Kidney tubule cell (primary cell): ENCODE data around the gene NKD2.
"Not testable (repeated sequence)": the region's sequence is repeated elsewhere in the genome, so short reads cannot be mapped to it uniquely, and the experiment has no call there.

ENCODE experiments used
- DNase-seq: peaks from one replicate; pipeline ENCODE4 v3.0.0-alpha.2; 2018; ENCODE audit warnings: low spot score

Gene NKD2, protein sequence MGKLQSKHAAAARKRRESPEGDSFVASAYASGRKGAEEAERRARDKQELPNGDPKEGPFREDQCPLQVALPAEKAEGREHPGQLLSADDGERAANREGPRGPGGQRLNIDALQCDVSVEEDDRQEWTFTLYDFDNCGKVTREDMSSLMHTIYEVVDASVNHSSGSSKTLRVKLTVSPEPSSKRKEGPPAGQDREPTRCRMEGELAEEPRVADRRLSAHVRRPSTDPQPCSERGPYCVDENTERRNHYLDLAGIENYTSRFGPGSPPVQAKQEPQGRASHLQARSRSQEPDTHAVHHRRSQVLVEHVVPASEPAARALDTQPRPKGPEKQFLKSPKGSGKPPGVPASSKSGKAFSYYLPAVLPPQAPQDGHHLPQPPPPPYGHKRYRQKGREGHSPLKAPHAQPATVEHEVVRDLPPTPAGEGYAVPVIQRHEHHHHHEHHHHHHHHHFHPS

GRCh38 chr5:1008451-1009358 is at the start of gene NKD2:
Gene NKD2, plus strand, starts transcription at chr5:1008802. Its CDS starts 256 bp downstream, at chr5:1009058.
- DNase-seq = peak; percentile 9

DNA sequence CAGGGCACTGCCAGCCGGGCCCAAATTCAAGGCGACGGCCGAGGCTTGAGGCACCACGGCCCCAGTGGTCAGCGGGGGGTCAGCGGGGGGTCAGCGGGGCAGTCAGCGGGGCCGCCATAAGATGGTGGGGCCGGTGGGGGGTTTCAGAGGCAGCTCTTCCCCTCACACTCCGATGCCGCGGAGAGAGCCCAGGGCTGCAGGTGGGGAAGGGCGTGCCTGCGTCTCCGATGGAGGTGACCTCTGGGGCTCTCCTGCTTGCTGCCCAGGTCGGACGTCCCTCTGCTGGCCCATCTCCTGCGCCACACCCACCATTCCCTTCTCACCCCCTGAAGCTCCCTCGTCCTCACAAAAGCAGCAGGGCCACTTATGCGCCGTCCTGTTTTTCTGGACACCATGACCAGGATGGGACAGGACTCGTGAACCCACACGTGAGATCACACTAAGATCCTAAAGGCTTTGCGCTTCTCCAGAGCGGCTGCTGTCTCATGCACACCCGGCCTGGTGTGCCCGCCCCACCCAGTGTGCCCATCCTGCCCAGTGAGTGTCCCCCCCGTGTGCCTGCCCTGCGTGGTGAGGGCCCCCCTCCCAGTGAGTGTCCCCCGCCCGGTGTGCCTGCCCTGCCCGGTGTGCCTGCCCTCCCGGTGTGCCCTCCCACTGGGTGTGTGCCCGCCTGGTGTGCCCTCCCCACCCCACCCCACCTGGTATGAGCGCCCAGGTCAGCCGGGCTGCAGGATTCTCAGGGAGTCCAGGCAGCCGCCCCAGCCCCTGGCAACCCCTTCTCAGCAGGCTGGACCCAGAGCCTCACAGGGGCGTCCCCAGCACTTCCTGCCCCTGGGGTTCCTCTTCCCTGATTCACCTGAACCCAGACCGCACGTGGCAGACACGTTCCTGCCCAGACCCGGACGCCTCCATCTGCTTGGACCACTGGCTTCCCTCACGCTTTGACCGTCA is 48.7 kb upstream of the NKD2 start:
- DNase-seq = no peak

- no peak for DNase-seq
Observed at GRCh38 chr5:960551-960950, 48.1 kb upstream of the NKD2 start.

DNA sequence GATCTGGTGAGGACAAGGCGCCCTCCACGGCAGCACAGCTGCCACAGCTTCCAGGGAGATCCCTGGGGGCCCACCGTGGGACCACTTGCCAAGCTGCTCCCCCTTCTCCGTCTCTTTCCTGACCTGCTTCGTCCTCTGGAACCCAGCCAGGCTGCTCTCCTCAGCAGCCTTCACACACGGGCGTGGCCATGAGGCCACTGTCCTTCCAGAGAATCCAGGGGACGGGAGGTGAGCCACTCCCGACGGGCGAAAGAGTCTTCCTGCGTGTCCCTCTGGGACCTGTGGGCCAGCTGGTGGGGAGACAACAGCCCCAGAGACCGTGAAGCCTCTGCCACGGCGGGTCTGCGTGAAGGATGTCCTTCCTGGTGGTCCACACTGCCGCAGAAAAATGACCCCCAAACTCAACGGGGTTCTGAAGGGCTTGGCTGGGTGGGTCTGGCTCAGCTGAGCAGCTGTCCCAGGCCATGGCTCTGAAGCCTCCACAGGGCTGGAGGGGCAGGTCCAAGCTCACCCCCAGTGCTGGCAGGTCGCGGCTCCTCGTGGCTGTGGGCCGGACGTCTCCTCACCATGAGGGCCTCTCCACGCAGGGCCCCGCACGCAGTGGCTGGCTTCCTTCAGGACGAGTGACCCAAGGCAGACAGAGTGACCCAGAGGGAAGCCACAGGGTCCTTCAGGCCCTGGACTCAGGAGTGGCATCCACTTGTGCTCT is 47.4 kb upstream of the NKD2 start:
- no peak for DNase-seq

DNA sequence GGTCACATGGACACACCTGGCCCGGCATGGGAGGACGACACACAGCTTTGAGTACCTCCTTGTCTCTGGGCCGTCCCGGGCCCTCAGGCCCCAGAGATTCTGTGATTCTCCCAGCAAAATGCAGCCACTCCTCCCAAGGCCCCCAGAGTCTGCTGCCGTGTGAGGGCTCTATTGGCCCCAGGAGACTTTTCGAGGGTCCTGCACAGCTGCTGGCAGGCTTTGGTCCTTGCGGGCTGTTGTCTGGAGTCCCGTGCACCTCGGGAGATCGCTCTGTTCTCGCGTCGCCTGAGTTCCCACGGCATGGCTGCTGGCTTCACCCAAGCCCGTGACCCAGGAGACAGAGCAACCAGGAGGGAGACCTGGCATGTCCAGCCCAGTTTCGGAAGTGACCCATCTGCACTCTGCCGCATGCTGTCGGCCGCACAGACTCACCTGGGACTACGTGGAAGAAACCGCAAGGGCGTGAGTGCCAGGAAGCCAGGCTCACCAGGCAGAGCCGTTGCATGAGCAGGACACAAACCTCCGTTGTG is 46.8 kb upstream of the NKD2 start:
- no peak for DNase-seq

DNA sequence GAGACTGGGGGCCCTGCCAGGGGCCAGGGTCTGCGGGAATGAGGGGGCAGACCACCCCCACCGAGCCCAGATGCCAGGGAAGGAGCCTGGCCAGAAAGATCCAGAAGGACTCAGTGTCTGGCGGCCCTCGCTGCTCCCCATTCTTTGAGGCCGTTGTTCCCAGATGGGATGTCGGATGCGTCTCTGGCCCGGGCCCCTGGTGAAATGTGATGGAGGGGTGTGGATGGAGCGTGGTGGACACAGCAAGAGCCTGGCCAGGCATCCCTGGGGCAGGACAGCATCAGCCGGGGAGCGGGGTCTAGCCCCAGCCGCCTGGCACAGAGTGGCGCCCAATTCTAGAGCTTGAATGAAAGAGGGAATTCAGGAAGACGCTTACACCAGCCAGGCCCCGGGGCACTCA is 46.2 kb upstream of the NKD2 start:
- no peak for DNase-seq

GRCh38 chr5:962801-963200 is 45.8 kb upstream of the NKD2 start:
- no peak for DNase-seq

DNA sequence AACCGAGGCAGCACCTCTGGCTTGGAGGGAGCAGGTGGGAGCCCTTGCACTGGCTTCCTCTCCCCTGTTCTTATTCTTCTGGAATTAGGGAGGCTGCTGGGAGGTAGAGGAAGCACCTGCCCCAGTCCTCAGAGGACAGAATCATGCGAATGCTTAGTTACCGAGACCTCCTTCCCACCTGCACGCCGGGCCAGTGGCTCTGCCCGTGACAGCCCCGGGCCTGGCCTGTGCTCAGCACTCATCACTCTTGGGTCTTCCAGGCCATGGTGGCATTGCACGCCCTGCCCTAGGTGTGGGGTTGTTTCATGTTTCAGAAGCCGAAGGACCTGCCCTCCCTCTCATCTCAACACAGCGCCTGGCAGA is 45.3 kb upstream of the NKD2 start:
- DNase-seq = no peak

GRCh38 chr5:963673-964531 is 44.7 kb upstream of the NKD2 start:
- no peak for DNase-seq

DNA sequence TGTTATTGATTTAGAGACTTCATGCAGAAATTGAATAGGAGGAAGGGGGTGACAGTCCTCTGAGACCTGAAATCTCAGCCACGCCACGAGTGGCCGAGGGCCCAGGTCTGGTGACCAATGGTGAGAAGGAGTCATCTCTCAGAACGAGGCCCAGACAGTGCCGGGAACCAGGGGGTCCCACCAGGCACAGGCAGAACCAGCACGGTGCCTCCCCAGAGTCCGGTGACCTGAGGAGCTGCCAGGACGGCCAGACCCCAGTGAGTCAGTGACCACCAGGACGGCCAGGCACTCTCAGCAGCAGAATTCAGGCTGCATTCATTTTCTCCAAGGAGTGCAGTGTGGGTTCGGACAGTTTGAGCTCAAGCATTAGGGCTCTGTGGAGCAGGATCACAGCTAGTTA is 43.8 kb upstream of the NKD2 start:
- DNase-seq = no peak

- no peak for DNase-seq
Observed at GRCh38 chr5:965604-966344, 42.8 kb upstream of the NKD2 start.

GRCh38 chr5:966345-966710 is 42.3 kb upstream of the NKD2 start:
- no peak for DNase-seq

GRCh38 chr5:966941-967340 is 41.7 kb upstream of the NKD2 start:
- DNase-seq = no peak

DNA sequence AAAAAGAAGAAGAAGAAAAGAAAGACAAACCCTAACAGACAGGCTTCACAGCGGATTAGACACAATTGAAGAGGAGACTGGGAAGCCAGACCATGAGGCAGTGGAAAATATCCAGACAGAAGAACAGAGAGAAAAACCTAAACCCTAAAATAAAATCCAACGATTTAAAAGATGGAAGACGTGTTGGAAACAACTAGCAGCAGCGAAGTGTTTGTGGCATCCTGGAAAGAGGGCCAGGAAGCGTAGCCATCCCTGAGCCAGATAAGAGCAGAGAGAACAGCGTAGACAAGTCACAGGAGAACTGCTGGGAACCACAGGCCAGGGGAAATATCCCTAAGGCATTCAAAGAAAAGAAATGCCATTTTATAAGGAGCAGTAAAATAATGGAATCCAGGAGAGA is 39.7 kb upstream of the NKD2 start:
- no peak for DNase-seq

DNA sequence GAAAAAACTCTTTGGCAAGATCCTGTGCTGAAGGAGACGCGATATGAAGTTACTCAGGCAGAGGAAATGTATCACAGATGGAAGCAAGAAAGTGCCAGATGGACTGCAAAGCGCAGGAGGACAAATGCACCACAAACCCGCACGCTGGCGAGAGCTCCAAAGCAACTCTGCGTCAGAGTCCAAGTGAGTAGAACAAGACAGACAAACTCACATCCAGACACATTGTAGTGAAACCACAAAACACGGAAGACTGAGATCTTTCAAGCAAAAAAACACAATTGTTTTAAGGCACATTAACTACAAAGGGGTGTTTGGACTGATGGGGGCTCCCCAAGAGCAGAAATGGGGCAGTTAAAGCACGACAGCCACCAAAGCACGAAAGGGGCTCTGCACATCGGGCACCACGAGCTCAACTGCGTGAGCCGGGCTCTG is 39.2 kb upstream of the NKD2 start:
- no peak for DNase-seq

- DNase-seq = not testable (repeated sequence)
Observed at GRCh38 chr5:972575-972974, 36.0 kb upstream of the NKD2 start.

DNA sequence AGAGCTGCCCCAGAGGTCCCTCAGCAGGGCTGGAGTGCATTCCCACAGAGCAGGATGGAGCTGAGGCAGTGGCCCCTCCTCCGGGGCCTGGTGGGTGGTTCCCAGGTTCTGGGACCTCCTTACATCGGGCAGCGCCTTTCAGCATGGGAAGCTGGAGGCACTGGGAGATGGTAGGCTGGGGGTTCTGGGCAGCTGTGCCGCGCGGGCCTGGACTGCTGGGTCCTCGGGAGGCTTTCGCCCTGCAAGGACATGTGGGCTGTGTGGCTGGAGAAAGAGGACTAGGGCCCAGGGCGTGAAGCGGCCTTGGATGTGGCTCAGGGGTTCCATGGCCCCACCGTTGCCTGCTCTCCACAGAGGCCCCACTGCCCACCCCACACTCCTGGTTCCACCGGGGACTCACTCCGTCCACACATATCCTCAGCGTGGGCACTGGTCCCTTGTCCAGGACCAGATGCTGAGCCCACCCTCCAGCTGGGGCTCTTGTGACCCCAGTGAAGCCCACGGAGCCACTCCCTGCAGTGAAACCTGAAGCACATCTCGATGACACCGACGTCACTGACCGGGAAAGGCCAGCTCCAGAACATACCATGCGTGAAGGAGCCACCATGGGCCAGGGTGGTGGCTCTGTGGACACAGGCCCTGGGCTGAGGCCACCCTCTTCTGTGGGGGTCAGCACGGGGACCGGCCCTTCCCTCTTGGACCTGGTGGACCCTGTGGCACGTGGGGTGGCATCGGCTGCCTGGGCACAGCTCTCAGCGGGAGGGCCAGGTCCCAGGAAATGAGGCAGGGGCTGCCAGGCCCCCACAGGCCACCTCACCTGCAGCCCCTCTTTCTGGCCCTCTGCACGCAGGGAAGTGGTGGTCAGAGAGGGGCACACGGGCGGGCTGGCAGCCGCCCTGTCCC is 31.5 kb upstream of the NKD2 start:
- DNase-seq = no peak

GRCh38 chr5:978054-978453 is 30.5 kb upstream of the NKD2 start:
- DNase-seq = no peak
